GM12878 (cell line): ENCODE results near the gene SLC9A8. TPM values are rescaled to one million over a fixed set of nuclear protein-coding genes. Genes with fewer than 3 reads are reported as not detected.
A peak's percentile ranks its signal among the peaks of the same experiment; 100 is the strongest.

Source experiments
- BCLAF1 ChIP-seq: fragments of 450-650 bp; IDR thresholded peaks from 2 replicates; pipeline ENCODE4 v1.6.1; 2017; ENCODE audit warnings: antibody characterized with exemption, mild to moderate bottlenecking, moderate library complexity
- CEBPB ChIP-seq, 2 experiments: fragments of 150-350 bp in 1 of 2; IDR thresholded peaks; 2 replicates each; pipeline ENCODE4 v1.6.1; 2012 to 2014; ENCODE audit warnings: low read depth in 2 of 2, low read length in 2 of 2, borderline replicate concordance in 1 of 2, inconsistent platforms in 1 of 2
- CUX1 ChIP-seq: IDR thresholded peaks from 2 replicates; pipeline ENCODE4 v1.6.1; 2012; ENCODE audit warnings: improper control_type of control experiment, low read depth, low read length; ENCODE audit not compliant: insufficient replicate concordance
- FOXK2 ChIP-seq: fragments of 450-650 bp; IDR thresholded peaks from 2 replicates; pipeline ENCODE4 v1.6.1; 2017; ENCODE audit warnings: mild to moderate bottlenecking, moderate library complexity
- IKZF1 ChIP-seq: fragments of 450-650 bp; conservative IDR thresholded peaks from 2 replicates; pipeline ENCODE4 v1.6.1; 2017; ENCODE audit warnings: antibody characterized with exemption, mild to moderate bottlenecking
- KLF5 ChIP-seq: fragments of 450-650 bp; IDR thresholded peaks from 2 replicates; pipeline ENCODE4 v1.6.1; 2014; ENCODE audit warnings: mild to moderate bottlenecking; ENCODE audit not compliant: partially characterized antibody
- NR2C2 ChIP-seq: IDR thresholded peaks from 2 replicates; pipeline ENCODE4 v1.6.1; 2011; ENCODE audit warnings: borderline replicate concordance, low read depth; ENCODE audit not compliant: control insufficient read depth, insufficient read length
- NR2F1 ChIP-seq: fragments of 450-650 bp; conservative IDR thresholded peaks from 2 replicates; pipeline ENCODE4 v1.6.1; 2017; ENCODE audit warnings: mild to moderate bottlenecking
- RAD51 ChIP-seq: fragments of 450-650 bp; IDR thresholded peaks from 2 replicates; pipeline ENCODE4 v1.6.1; 2016; ENCODE audit warnings: moderate library complexity, mild to moderate bottlenecking, inconsistent platforms
- RBBP5 ChIP-seq: fragments of 200-600 bp; sonication (generic); conservative IDR thresholded peaks from 2 replicates; pipeline ENCODE4 v1.6.1; 2016
- RELB ChIP-seq: fragments of 450-650 bp; IDR thresholded peaks from 2 replicates; pipeline ENCODE4 v1.6.1; 2017; ENCODE audit warnings: low read depth, mild to moderate bottlenecking, moderate library complexity
- RUNX3 ChIP-seq: IDR thresholded peaks from 2 replicates; pipeline ENCODE4 v1.6.1; 2012; ENCODE audit warnings: low read length, inconsistent platforms
- SRF ChIP-seq, 2 experiments: IDR thresholded peaks; 2 replicates each; pipeline ENCODE4 v1.6.1; 2011; ENCODE audit warnings: low read depth in 2 of 2, low read length in 2 of 2, mild to moderate bottlenecking in 1 of 2, moderate library complexity in 1 of 2
- SUPT20H ChIP-seq: IDR thresholded peaks from 2 replicates; pipeline ENCODE4 v1.6.1; 2011; ENCODE audit warnings: low read depth, mild to moderate bottlenecking, low read length, moderate library complexity, borderline replicate concordance; ENCODE audit not compliant: control insufficient read depth
- TBL1XR1 ChIP-seq: IDR thresholded peaks from 2 replicates; pipeline ENCODE4 v1.6.1; 2012; ENCODE audit warnings: low read depth, low read length, improper control_type of control experiment
- YBX1 ChIP-seq: fragments of 450-650 bp; IDR thresholded peaks from 2 replicates; pipeline ENCODE4 v1.6.1; 2016; ENCODE audit warnings: antibody characterized with exemption
- ZBED1 ChIP-seq: IDR thresholded peaks from 2 replicates; pipeline ENCODE4 v1.6.1; 2016; ENCODE audit warnings: borderline replicate concordance
- ZBTB4 ChIP-seq: fragments of 450-650 bp; formaldehyde crosslinking; IDR thresholded peaks from 2 replicates; pipeline ENCODE4 v1.4.0; 2022; ENCODE audit warnings: mild to moderate bottlenecking, moderate library complexity
- polyA plus RNA-seq, 11 experiments: library from polyadenylated mRNA; depleted of rRNA in 4 of 11; unstranded in 6 of 11; stranded (reverse) in 5 of 11; fragments of >200 nt; fragmentation: Nextera tagmentation in 4 of 11; fragmentation: Illumina TruSeq in 1 of 11; extraction: Ambion mirVana in 4 of 11; extraction: Trizol in 1 of 11; gene quantifications; 1 replicate in 1 of 11; 2 replicates in 10 of 11; pipeline versions ENCODE4 v1.2.1 to v1.2.3, GENCODE V29; 2011 to 2016; ENCODE audit warnings: inconsistent platforms in 2 of 11, missing spikeins in 2 of 11, low read depth in 1 of 11
- total RNA-seq, 4 experiments: library from RNA; depleted of rRNA in 3 of 4; stranded (reverse); fragments of >200 nt in 3 of 4; fragmentation: Illumina TruSeq in 1 of 4; extraction: Trizol in 1 of 4; gene quantifications; 2 replicates each; pipeline versions ENCODE4 v1.2.1 to v1.2.3, GENCODE V29; 2013 to 2021

SLC9A8 gene
- total and polyA plus RNA-seq, 10 of the 15 experiments (the other 5 are each of a cell fraction or from before 2014, with no cell fraction given), result 0.40 to 15.5 (median 6.5) TPM

- TF ChIP-seq NR2F1 (peak; percentile 99), SRF (IDR thresholded peaks at IDR 0.05; ENCODE audit: low read depth in 2 of 2, low read length in 2 of 2) (0 out of 4 replicates have a peak, but pooled peaks of 1 of the 2 experiments have one; percentile 45), ZBTB4 (CRISPR knock-in tag) (no peak), CUX1 (no peak), KLF5 (peak; percentile 34), RAD51 (no peak), YBX1 (no peak), BCLAF1 (no peak), RUNX3 (peak; percentile 95), FOXK2 (no peak), NR2C2 (no peak), ZBED1 (peak; percentile 64; the same call in 1 of the 2 replicates), RBBP5 (no peak), TBL1XR1 (peak; percentile 61; the same call in 1 of the 2 replicates), RELB (peak; percentile 77; the same call in 1 of the 2 replicates), IKZF1 (peak; percentile 93), SUPT20H (no peak), CEBPB (IDR thresholded peaks at IDR 0.05; ENCODE audit: borderline replicate concordance in 1 of 2, low read depth in 2 of 2, low read length in 2 of 2) (no peak)
Measured at GRCh38 chr20:49785852-49786175, 26.8 kb upstream of the SLC9A8 start (continued).
